GM12892 (cell line): ENCODE measurements around the gene SPNS3.

Experiments used
- DNase-seq: peaks from one replicate; pipeline ENCODE4 v3.0.0; 2011; ENCODE audit not compliant: insufficient read length
- FAIRE-seq: peaks from 2 replicates; lab custom pipeline; 2011; peaks lifted over from hg19 to GRCh38; lab: Jason Lieb, UNC
- POLR2A ChIP-seq: IDR thresholded peaks from 2 replicates; pipeline ENCODE4 v1.6.1; 2011; ENCODE audit warnings: low read depth, low read length, control low read depth
- POLR2AphosphoS5 ChIP-seq: IDR thresholded peaks from 2 replicates; pipeline ENCODE4 v1.6.1; 2011; ENCODE audit warnings: low read depth, low read length, control low read depth
- TAF1 ChIP-seq: IDR thresholded peaks from 2 replicates; pipeline ENCODE4 v1.6.1; 2011; ENCODE audit warnings: low read depth, mild to moderate bottlenecking, control low read depth, low read length, borderline replicate concordance

The SPNS3 gene

GRCh38 chr17:4499431-4500190, 65.9 kb downstream of the SPNS3 start:
- TF ChIP-seq TAF1 = no peak
- no peak for TF ChIP-seq POLR2A
- no peak for TF ChIP-seq POLR2AphosphoS5
- DNase-seq (no peak), FAIRE-seq (no peak)

GRCh38 chr17:4500191-4500571, 66.4 kb downstream of the SPNS3 start:
- TF ChIP-seq POLR2AphosphoS5 (no peak), TAF1 (no peak), POLR2A (no peak)
- FAIRE-seq (no peak), DNase-seq (no peak)

- FAIRE-seq = no peak
- TF ChIP-seq POLR2A = no peak
- no peak for DNase-seq
These were observed 67.7 kb downstream of the SPNS3 start for GRCh38 chr17:4501295-4501949.

GRCh38 chr17:4502466-4503154, 68.9 kb downstream of the SPNS3 start:
- TF ChIP-seq POLR2AphosphoS5 (no peak), TAF1 (no peak), POLR2A (no peak)
- FAIRE-seq (no peak), DNase-seq (no peak)

GRCh38 chr17:4503283-4504025, 69.7 kb downstream of the SPNS3 start:
- no peak for FAIRE-seq
- no peak for TF ChIP-seq POLR2A
- no peak for TF ChIP-seq POLR2AphosphoS5
- no peak for TF ChIP-seq TAF1
- DNase-seq = no peak

- TF ChIP-seq TAF1 (no peak), POLR2AphosphoS5 (no peak), POLR2A (no peak)
- DNase-seq (no peak), FAIRE-seq (no peak)
These were observed 70.4 kb downstream of the SPNS3 start for GRCh38 chr17:4504188-4504587.

- DNase-seq (no peak), FAIRE-seq (no peak)
- no peak for TF ChIP-seq POLR2A
- no peak for TF ChIP-seq TAF1
- no peak for TF ChIP-seq POLR2AphosphoS5
These were observed 71.4 kb downstream of the SPNS3 start for GRCh38 chr17:4505187-4505586.

- no peak for TF ChIP-seq POLR2A
- TF ChIP-seq POLR2AphosphoS5 = no peak
- TF ChIP-seq TAF1 = no peak
- no peak for DNase-seq
- FAIRE-seq = no peak
These were observed 72.6 kb downstream of the SPNS3 start for GRCh38 chr17:4506175-4506813.

GRCh38 chr17:4506892-4507291, 73.2 kb downstream of the SPNS3 start:
- TF ChIP-seq POLR2A = no peak
- no peak for TF ChIP-seq TAF1
- no peak for TF ChIP-seq POLR2AphosphoS5
- no peak for FAIRE-seq
- no peak for DNase-seq

- FAIRE-seq (no peak), DNase-seq (no peak)
These were observed 73.8 kb downstream of the SPNS3 start for GRCh38 chr17:4507361-4508111.

More at GRCh38 chr17:4507361-4508111, 73.8 kb downstream of the SPNS3 start:
- TF ChIP-seq POLR2AphosphoS5 (no peak), TAF1 (no peak), POLR2A (no peak)
